SK-N-SH (cell line): ENCODE measurements around the gene C4orf50. TPM values are rescaled to one million over a fixed set of nuclear protein-coding genes. Genes with fewer than 3 reads are reported as not detected.

Source experiments
- CTCF ChIA-PET: fragments of 300-600, 350-600 bp; formaldehyde crosslinking; extraction: SDS; loops from one replicate; lab custom pipeline; 2021; lab: Yijun Ruan, JAX
- POLR2A ChIA-PET: fragments of 350-600 bp; sonication (Branson Sonifier 250); formaldehyde crosslinking; extraction: SDS; loops from one replicate; lab custom pipeline; 2020; ENCODE audit warnings: antibody characterized with exemption, inconsistent platforms; lab: Yijun Ruan, JAX
- DNase-seq: peaks from one replicate; pipeline ENCODE4 v3.0.0; 2012
- H2AFZ ChIP-seq: fragments of 200-600 bp; sonication (generic); 2 replicates; pipeline ENCODE4 v1.8.1; 2016; ENCODE audit warnings: antibody characterized with exemption, mild to moderate bottlenecking, low read depth
- H3F3A ChIP-seq: fragments of 200-600 bp; sonication (generic); replicated peaks from 2 replicates; pipeline ENCODE3; 2016; ENCODE audit warnings: antibody characterized with exemption, mild to moderate bottlenecking; ENCODE audit not compliant: insufficient read depth
- H3K27ac ChIP-seq, 2 experiments: fragments of 200-500 bp in 1 of 2; fragments of 200-600 bp in 1 of 2; sonication (Bioruptor generic) in 1 of 2; sonication (generic), shearing (Covaris generic) in 1 of 2; 2 replicates each; pipeline versions ENCODE4 v1.5.1 to v1.6.1; 2014 to 2016; ENCODE audit warnings: low read depth in 2 of 2, inconsistent platforms in 1 of 2, low read length in 1 of 2, mild to moderate bottlenecking in 1 of 2, mixed read lengths in 1 of 2
- H3K27me3 ChIP-seq: fragments of 200-600 bp; sonication (generic), shearing (Covaris generic); 2 replicates; pipeline ENCODE4 v1.6.1; 2016; ENCODE audit warnings: mixed run types; ENCODE audit not compliant: insufficient read depth
- H3K36me3 ChIP-seq, 2 experiments: fragments of 200-500 bp in 1 of 2; fragments of 200-600 bp in 1 of 2; sonication (Bioruptor generic) in 1 of 2; sonication (generic) in 1 of 2; replicated peaks in 1 of 2; 2 replicates each; pipeline versions ENCODE3 to v1.5.1; 2014 to 2016; ENCODE audit warnings: low read length in 1 of 2, mild to moderate bottlenecking in 1 of 2; ENCODE audit not compliant: insufficient read depth in 2 of 2, control insufficient read depth in 1 of 2
- H3K4me1 ChIP-seq, 2 experiments: fragments of 200-500 bp in 1 of 2; fragments of 200-600 bp in 1 of 2; sonication (Bioruptor generic) in 1 of 2; sonication (generic), shearing (Covaris generic) in 1 of 2; 2 replicates each; pipeline versions ENCODE4 v1.5.1 to v1.6.1; 2014 to 2016; ENCODE audit warnings: low read depth in 1 of 2, low read length in 1 of 2, mixed run types in 1 of 2; ENCODE audit not compliant: insufficient read depth in 2 of 2, control insufficient read depth in 1 of 2
- H3K4me2 ChIP-seq: fragments of 200-600 bp; sonication (generic), shearing (Covaris generic); 2 replicates; pipeline ENCODE4 v1.6.1; 2017; ENCODE audit warnings: mixed run types
- H3K4me3 ChIP-seq, 2 experiments: fragments of 200-500 bp in 1 of 2; fragments of 200-600 bp in 1 of 2; sonication (Bioruptor generic) in 1 of 2; sonication (generic), shearing (Covaris generic) in 1 of 2; 2 replicates each; pipeline versions ENCODE4 v1.5.1 to v1.8.1; 2014 to 2016; ENCODE audit warnings: low read depth in 2 of 2, inconsistent platforms in 1 of 2, low read length in 1 of 2, mild to moderate bottlenecking in 1 of 2, mixed read lengths in 1 of 2, moderate library complexity in 1 of 2
- H3K79me2 ChIP-seq: fragments of 200-600 bp; sonication (generic); 2 replicates; pipeline ENCODE4 v1.8.1; 2017; ENCODE audit warnings: mild to moderate bottlenecking; ENCODE audit not compliant: insufficient read depth
- H3K9ac ChIP-seq: fragments of 200-600 bp; sonication (generic); 2 replicates; pipeline ENCODE4 v1.6.1; 2017; ENCODE audit warnings: mixed run types
- H3K9me2 ChIP-seq: fragments of 200-600 bp; sonication (generic); 2 replicates; pipeline ENCODE4 v1.6.1; 2017; ENCODE audit warnings: mixed run types
- H3K9me3 ChIP-seq: fragments of 200-600 bp; sonication (generic); 2 replicates; pipeline ENCODE4 v1.6.1; 2017; ENCODE audit warnings: mixed run types, mild to moderate bottlenecking, moderate library complexity
- H4K20me1 ChIP-seq: fragments of 200-600 bp; sonication (generic); 2 replicates; pipeline ENCODE4 v1.6.1; 2017; ENCODE audit warnings: mild to moderate bottlenecking, mixed run types; ENCODE audit not compliant: insufficient read depth
- CHD2 ChIP-seq: fragments of 150-350 bp; IDR thresholded peaks from 2 replicates; pipeline ENCODE4 v1.6.1; 2018; ENCODE audit warnings: low read length; ENCODE audit not compliant: partially characterized antibody
- ELF1 ChIP-seq: IDR thresholded peaks from 2 replicates; pipeline ENCODE4 v1.4.0; 2012
- EZH2phosphoT487 ChIP-seq: fragments of 200-600 bp; sonication (generic); IDR thresholded peaks from 2 replicates; pipeline ENCODE4 v1.6.1; 2017; ENCODE audit warnings: low read depth, mixed run types, mild to moderate bottlenecking, antibody characterized with exemption, moderate library complexity, borderline replicate concordance
- FOXM1 ChIP-seq: IDR thresholded peaks from 2 replicates; pipeline ENCODE4 v1.4.0; 2012; ENCODE audit warnings: low read depth, mild to moderate bottlenecking
- GABPA ChIP-seq: IDR thresholded peaks from 2 replicates; pipeline ENCODE4 v1.4.0; 2012; ENCODE audit warnings: low read depth, mild to moderate bottlenecking
- GATA2 ChIP-seq: sonication (generic); formaldehyde crosslinking; IDR thresholded peaks from 2 replicates; pipeline ENCODE4 v1.5.0; 2020; ENCODE audit warnings: mild to moderate bottlenecking, missing genetic modification reagents
- JUND ChIP-seq: IDR thresholded peaks from 2 replicates; pipeline ENCODE4 v1.4.0; 2012
- MEF2A ChIP-seq: IDR thresholded peaks from 2 replicates; pipeline ENCODE4 v1.4.0; 2012; ENCODE audit warnings: low read depth, borderline replicate concordance
- MXI1 ChIP-seq: IDR thresholded peaks from 2 replicates; pipeline ENCODE4 v1.6.1; 2012; ENCODE audit warnings: mild to moderate bottlenecking, low read depth, low read length, improper control_type of control experiment
- NFIC ChIP-seq: IDR thresholded peaks from 2 replicates; pipeline ENCODE4 v1.4.0; 2012; ENCODE audit warnings: borderline replicate concordance
- RAD21 ChIP-seq: IDR thresholded peaks from 2 replicates; pipeline ENCODE4 v1.6.1; 2012; ENCODE audit warnings: mild to moderate bottlenecking, low read length
- RCOR1 ChIP-seq: fragments of 150-350 bp; IDR thresholded peaks from 2 replicates; pipeline ENCODE4 v1.6.1; 2017; ENCODE audit warnings: antibody characterized with exemption, low read length
- RFX5 ChIP-seq: IDR thresholded peaks from 2 replicates; pipeline ENCODE4 v1.6.1; 2012; ENCODE audit warnings: mild to moderate bottlenecking, improper control_type of control experiment, low read length
- RXRA ChIP-seq: IDR thresholded peaks from 2 replicates; pipeline ENCODE4 v1.4.0; 2012; ENCODE audit warnings: low read depth, mild to moderate bottlenecking, borderline replicate concordance
- SIN3A ChIP-seq: IDR thresholded peaks from 2 replicates; pipeline ENCODE4 v1.6.1; 2012; ENCODE audit warnings: low read depth, mild to moderate bottlenecking, low read length, moderate library complexity, borderline replicate concordance
- SMC3 ChIP-seq: IDR thresholded peaks from 2 replicates; pipeline ENCODE4 v1.6.1; 2012; ENCODE audit warnings: low read depth, low read length, improper control_type of control experiment
- TCF12 ChIP-seq: IDR thresholded peaks from 2 replicates; pipeline ENCODE4 v1.4.0; 2012
- TEAD4 ChIP-seq: IDR thresholded peaks from 2 replicates; pipeline ENCODE4 v1.4.0; 2012; ENCODE audit warnings: mild to moderate bottlenecking, borderline replicate concordance; ENCODE audit not compliant: insufficient read depth
- YY1 ChIP-seq: IDR thresholded peaks from 2 replicates; pipeline ENCODE4 v1.4.0; 2012; ENCODE audit warnings: low read depth, mild to moderate bottlenecking
- WGBS: methylation state at CpG from one replicate; pipeline ENCODE4 v1.1.6; 2017; ENCODE audit warnings: low lambda C conversion rate; 5-methylcytosine and 5-hydroxymethylcytosine counted together
- polyA plus RNA-seq, 3 experiments: library from polyadenylated mRNA; depleted of rRNA; stranded (reverse); fragments of >200 nt; gene quantifications; 2 replicates each; pipeline ENCODE4 v1.2.3, GENCODE V29; 2012
- TF ChIP-seq, protein P1 (sequence below): IDR thresholded peaks from 2 replicates; pipeline ENCODE4 v1.4.0; 2012; ENCODE audit warnings: low read depth, borderline replicate concordance
- TF ChIP-seq, protein P2 (sequence below): fragments of 200-600 bp; sonication (generic); IDR thresholded peaks from 2 replicates; pipeline ENCODE4 v1.6.1; 2017; ENCODE audit warnings: antibody characterized with exemption, mild to moderate bottlenecking, moderate library complexity
- TF ChIP-seq, protein P3 (sequence below): IDR thresholded peaks from 2 replicates; pipeline ENCODE4; 2012
- TF ChIP-seq, protein P4 (sequence below): fragments of 150-350 bp; IDR thresholded peaks from 2 replicates; pipeline ENCODE4 v1.6.1; 2017; ENCODE audit warnings: antibody characterized with exemption, low read length, low read depth, borderline replicate concordance

The C4orf50 gene
- polyA plus RNA-seq, 1 of the 3 experiments (the other 2 are of a cell fraction): under 0.01 TPM

GRCh38 chr4:5969777-5970176 is 48.5 kb downstream of the C4orf50 start:
- Histone ChIP-seq H3K36me3 (no peaks in the 10 kb centered on the region), H4K20me1 (no peaks in the 10 kb centered on the region), H3K79me2 (no peaks in the 10 kb centered on the region), H3F3A (no peaks in the 10 kb centered on the region), H3K9me2 (no peaks in the 10 kb centered on the region), H3K4me2 (no peak overlapping the region), H3K4me3 (no peak overlapping the region), H2AFZ (no peak overlapping the region), H3K9me3 (no peaks in the 10 kb centered on the region), H3K9ac (no peak overlapping the region), H3K4me1 (peaks cover 0 to 7% of the 10 kb centered on the region in 2 experiments; a peak in 1 of 4 replicates), H3K27ac (no peak overlapping the region), H3K27me3 (no peaks in the 10 kb centered on the region)
- TF ChIP-seq MEF2A: no peak
- no peak for TF ChIP-seq FOXM1
- TF ChIP-seq JUND: no peak
- no peak for TF ChIP-seq RXRA
- no peak for TF ChIP-seq TCF12
- TF ChIP-seq CHD2: no peak
- TF ChIP-seq, protein P1, sequence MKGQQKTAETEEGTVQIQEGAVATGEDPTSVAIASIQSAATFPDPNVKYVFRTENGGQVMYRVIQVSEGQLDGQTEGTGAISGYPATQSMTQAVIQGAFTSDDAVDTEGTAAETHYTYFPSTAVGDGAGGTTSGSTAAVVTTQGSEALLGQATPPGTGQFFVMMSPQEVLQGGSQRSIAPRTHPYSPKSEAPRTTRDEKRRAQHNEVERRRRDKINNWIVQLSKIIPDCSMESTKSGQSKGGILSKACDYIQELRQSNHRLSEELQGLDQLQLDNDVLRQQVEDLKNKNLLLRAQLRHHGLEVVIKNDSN: no peak
- TF ChIP-seq EZH2phosphoT487: no peak
- TF ChIP-seq, protein P2, sequence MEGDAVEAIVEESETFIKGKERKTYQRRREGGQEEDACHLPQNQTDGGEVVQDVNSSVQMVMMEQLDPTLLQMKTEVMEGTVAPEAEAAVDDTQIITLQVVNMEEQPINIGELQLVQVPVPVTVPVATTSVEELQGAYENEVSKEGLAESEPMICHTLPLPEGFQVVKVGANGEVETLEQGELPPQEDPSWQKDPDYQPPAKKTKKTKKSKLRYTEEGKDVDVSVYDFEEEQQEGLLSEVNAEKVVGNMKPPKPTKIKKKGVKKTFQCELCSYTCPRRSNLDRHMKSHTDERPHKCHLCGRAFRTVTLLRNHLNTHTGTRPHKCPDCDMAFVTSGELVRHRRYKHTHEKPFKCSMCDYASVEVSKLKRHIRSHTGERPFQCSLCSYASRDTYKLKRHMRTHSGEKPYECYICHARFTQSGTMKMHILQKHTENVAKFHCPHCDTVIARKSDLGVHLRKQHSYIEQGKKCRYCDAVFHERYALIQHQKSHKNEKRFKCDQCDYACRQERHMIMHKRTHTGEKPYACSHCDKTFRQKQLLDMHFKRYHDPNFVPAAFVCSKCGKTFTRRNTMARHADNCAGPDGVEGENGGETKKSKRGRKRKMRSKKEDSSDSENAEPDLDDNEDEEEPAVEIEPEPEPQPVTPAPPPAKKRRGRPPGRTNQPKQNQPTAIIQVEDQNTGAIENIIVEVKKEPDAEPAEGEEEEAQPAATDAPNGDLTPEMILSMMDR: no peak
- TF ChIP-seq NFIC: no peak
- TF ChIP-seq, protein P3, sequence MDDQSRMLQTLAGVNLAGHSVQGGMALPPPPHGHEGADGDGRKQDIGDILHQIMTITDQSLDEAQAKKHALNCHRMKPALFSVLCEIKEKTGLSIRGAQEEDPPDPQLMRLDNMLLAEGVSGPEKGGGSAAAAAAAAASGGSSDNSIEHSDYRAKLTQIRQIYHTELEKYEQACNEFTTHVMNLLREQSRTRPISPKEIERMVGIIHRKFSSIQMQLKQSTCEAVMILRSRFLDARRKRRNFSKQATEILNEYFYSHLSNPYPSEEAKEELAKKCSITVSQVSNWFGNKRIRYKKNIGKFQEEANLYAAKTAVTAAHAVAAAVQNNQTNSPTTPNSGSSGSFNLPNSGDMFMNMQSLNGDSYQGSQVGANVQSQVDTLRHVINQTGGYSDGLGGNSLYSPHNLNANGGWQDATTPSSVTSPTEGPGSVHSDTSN: no peak
- no peak for TF ChIP-seq GABPA
- TF ChIP-seq MXI1: no peak
- TF ChIP-seq RCOR1: no peak
- no peak for TF ChIP-seq SIN3A
- no peak for TF ChIP-seq RAD21
- 59% methylated on average over 6 of the region's 6 CpGs for WGBS
- POLR2A ChIA-PET: no interaction called here
- CTCF ChIA-PET: no interaction called here
- DNase-seq: no peak

DNA sequence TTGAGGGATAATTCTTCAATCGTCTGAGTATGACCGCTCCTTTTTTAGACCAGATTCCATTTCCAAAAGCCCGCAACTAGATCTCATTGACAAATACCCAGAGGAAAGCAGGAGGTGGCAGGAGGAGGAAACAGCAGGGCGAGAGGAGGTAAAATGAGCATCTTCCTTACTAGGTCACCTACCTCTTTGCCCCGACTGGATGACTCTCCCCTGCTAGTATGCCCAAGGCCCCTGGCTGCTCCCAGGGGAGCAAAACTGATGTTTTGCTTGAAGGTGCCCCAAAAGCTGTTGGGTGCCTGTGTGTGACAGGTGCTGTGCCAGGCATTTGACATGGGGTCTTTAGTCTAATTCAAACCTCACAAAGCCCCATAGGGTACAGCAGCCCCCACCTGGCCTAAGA is 48.9 kb downstream of the C4orf50 start:
- no peaks in the 10 kb centered on the region for H4K20me1 ChIP-seq
- H3F3A ChIP-seq: no peaks in the 10 kb centered on the region
- H3K9ac ChIP-seq: no peak overlapping the region
- no peak overlapping the region for H3K4me3 ChIP-seq
- no peak for DNase-seq
- no peaks in the 10 kb centered on the region for H3K9me3 ChIP-seq
- H3K9me2 ChIP-seq: no peaks in the 10 kb centered on the region
- H3K79me2 ChIP-seq: no peaks in the 10 kb centered on the region
- H3K4me2 ChIP-seq: no peak overlapping the region
- no peaks in the 10 kb centered on the region for H3K27me3 ChIP-seq
- no peaks in the 10 kb centered on the region for H3K36me3 ChIP-seq
- H2AFZ ChIP-seq: no peak overlapping the region
- no peak for TF ChIP-seq GATA2 (CRISPR knock-in tag)
- no peak for TF ChIP-seq YY1
- no peak for TF ChIP-seq MEF2A
- TF ChIP-seq SIN3A: no peak
- TF ChIP-seq JUND: no peak
- TF ChIP-seq ELF1: no peak
- no peak for TF ChIP-seq TEAD4
- TF ChIP-seq NFIC: no peak
- no peak for TF ChIP-seq SMC3
- TF ChIP-seq, protein P4, sequence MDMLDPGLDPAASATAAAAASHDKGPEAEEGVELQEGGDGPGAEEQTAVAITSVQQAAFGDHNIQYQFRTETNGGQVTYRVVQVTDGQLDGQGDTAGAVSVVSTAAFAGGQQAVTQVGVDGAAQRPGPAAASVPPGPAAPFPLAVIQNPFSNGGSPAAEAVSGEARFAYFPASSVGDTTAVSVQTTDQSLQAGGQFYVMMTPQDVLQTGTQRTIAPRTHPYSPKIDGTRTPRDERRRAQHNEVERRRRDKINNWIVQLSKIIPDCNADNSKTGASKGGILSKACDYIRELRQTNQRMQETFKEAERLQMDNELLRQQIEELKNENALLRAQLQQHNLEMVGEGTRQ: no peak
- no peak for TF ChIP-seq RFX5
- TF ChIP-seq RCOR1: no peak
- ChIA-PET CTCF (no interaction called here), POLR2A (no interaction called here)
- H3K4me1 ChIP-seq: peaks cover 0 to 7% of the 10 kb centered on the region in 2 experiments; a peak in 1 of 4 replicates
- no peak overlapping the region for H3K27ac ChIP-seq
- WGBS: 35% methylated on average over 5 of the region's 5 CpGs
